OCI-M2 (cell line): ENCODE results near the gene AQP1.

Experiments used
- DNase-seq: peaks from one replicate; lab custom pipeline; 2025; ENCODE audit not compliant: unreplicated experiment; lab: John Stamatoyannopoulos, UW

The AQP1 gene

DNA sequence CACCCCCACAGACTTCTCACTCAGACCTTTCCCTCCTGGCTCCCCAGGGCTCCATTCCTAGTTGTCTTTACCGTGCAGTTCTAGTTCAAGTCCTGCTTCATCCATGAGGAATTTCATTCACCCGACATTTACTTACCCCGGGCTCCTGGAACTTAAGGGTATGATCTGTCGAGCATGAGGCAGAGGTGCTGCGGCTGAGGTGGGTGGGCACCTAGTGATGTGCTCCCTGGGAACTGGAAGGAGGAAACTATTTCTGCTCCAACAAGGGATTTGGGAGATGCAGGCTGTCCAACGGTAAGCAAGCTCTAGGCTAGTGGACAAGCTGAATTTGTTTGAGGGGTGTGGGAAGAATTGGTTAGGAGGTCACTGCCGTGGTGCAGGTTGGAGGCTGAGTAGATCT, 30.2 kb upstream of the AQP1 start:
- DNase-seq, result no peak

DNA sequence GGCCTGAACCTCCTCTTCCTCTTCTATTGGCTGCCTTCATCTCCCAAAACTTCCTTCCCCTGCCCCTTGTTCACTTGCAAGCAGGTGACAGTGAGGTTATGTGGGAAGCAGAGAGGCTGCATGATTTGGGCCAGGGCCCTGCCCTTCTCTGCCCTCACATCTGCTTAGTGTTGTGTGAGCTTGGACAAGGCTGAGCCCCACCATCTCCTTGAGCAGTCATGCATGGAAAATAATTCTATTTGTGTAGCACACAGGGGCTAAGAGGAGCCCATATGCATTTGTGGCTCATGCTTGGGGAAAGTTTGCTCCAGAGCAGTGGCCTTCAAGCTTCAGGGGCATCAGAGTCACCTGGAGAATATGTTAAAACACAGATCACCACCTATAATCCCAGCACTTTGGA, 26.8 kb upstream of the AQP1 start:
- DNase-seq, result no peak

DNA sequence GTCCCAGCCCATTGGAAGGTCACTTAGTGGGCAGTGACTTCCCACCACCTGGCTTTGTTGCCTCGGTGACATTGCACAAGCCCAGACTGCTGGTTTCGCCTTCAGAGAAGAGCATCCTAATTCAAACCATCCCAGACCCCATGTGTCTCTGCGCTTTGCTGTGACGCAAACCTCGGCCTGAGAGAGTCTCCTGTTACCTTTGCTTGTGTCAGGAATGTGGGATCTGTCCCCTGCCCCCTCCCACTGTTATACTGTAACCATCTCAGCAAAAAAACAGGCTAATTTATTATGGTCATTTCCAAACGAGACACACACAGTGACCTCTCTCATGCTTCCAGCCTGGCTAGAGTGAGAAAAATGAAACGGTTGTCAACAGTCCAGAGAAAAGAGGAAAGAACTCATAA, 25.0 kb upstream of the AQP1 start:
- no peak for DNase-seq

DNA sequence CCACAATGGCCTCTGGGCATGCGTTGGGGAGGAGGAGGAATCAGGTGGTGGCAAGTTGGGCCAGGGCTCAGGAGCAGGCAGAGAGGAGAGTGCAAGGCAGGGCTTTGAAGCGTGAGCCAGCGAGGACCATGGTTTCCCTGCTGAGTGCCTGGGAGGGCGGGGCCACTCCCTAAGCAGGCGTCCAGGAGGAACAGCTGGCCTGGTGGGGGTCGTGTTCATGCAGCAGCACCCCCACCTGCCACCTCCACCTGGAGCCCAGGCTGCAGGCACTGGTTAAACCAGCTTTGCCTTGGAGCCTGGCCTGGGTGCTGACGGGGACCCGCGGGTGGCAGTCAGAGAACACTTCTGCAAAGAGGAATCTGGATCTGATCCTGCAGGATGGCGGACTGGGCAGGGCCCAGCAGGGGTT, 24.2 kb upstream of the AQP1 start:
- DNase-seq, result no peak

DNA sequence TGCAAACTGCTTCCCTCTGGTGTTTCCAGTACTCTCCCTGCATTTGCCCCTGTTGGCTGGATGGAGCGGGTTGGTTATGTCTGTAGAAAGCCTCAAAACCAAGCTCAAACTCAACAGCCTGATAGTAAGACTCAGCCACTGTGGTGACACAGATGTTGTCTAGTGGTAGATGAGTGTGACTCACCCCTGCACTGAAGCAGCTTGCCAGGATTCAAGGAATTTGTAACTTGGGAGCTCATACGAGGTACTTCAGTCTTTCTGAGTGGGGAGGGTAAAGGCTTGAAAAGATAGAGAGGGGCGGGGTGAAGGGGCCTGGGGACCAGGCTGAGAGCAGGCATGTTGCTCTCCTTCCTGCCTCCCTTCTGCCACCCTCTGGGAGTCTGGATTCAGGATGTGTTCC, 22.9 kb upstream of the AQP1 start:
- no peak for DNase-seq

DNA sequence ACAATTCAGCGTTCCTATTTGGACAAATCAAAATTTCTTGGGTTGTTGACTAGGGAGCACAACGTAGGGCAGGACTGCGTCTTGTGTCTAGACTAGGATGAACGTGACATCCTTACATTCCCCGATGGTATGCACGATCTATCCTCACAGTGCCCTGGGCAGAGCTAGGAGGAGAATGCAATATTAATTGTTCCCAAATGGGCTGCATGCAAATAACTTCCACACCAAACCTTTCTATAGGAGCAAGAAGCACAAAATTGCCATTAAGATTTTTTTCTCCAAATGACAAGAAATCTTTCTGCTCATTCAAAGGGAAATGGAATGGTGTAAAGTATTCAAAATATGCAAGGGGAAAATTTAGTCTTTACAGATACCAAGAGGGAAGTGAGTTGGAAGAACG, 21.4 kb upstream of the AQP1 start:
- DNase-seq, result no peak

DNA sequence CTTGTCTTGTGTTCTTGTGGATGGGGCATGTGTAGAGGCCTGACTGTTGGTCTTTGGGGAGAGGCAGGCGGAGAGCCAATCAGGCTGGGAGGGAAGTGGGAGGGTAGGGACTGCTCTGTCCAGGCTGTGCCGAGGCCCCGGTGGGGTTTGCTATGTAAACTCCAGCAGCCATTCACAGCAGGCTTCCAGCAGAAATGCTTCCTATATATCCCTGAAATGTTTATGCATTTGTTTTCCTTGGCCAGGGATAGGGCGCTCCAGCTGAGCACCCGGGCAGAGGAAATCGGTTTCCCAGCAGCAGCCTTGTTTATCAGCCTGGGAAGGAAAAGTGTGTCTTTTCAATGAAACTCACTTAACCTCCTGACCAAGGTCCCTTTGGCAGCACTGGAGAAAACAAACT, 18.3 kb upstream of the AQP1 start:
- DNase-seq, result no peak

DNA sequence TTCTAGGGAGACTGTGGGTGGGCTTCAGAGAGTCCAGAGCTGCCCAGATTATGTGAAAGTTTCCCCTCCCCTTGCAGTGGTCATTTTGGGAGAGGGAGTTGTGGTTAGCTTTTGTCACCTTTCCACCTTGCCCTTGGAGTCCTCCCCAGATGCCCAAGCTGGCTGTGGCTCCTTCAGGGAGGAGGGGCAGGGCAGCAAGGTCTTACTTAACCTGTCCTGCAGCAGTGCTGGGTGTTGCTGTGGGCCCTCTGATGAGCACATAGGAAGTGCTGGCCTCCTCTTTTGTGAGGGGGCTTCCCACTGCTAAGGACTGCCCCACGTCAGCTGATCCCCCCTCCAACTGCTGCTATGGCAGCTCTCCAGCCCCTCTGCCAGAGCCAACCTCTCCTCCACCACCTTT, 17.6 kb upstream of the AQP1 start:
- DNase-seq, result no peak

DNA sequence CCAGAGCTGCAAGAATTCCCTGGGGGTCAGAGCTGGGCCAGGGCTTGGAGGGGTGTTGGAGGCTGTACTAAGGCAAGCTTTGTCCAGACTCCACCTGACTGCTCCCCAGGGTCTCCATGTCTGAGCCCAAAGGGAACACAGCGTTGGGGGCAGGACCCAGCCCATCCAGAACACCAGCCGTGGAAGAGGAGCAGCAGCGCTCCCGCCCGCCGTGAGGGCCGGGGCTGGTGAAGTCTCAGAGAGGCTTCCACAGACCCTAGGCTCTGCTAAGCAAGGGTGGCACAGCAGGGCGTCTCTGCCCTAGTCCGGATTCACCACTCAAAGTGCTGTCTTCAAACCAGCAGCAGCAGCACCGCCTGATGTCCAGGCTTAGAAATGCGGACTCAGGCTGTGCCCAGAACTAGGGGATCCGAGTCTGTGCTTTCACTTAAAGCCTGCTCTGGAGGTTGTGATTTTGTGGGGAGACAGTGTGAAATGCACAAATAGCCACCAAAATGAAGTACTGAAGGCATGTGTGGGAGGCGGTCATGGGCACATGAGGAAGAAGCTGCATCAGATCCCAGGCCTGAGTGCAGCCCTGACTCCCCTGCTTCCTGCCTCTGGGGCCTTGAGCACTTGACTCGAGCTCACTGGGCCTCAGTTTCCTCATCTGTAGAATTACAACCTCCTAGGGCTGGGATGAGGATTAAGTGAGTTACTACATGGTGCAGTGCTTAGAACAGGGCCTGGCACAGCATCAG, 16.6 kb upstream of the AQP1 start:
- DNase-seq, result no peak

DNA sequence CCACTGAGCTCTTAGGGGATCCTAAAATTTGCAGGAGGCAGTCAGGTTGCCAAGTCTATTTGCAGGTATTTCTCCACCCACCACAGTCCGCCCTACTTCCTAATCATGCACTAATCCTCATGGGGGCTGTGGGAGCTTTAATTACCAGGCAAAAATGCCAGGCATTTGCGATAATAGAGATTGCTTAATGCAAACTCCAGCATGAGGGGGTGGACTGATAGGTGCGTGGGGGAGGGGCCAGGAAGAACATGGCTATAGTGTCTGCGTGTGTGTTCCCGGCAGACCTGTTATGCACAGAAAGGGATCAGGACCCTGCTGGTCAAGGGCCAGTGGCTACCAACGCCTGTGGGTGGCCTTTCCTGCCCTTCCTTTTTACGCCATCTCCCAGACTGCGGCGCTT, 15.6 kb upstream of the AQP1 start:
- no peak for DNase-seq

DNA sequence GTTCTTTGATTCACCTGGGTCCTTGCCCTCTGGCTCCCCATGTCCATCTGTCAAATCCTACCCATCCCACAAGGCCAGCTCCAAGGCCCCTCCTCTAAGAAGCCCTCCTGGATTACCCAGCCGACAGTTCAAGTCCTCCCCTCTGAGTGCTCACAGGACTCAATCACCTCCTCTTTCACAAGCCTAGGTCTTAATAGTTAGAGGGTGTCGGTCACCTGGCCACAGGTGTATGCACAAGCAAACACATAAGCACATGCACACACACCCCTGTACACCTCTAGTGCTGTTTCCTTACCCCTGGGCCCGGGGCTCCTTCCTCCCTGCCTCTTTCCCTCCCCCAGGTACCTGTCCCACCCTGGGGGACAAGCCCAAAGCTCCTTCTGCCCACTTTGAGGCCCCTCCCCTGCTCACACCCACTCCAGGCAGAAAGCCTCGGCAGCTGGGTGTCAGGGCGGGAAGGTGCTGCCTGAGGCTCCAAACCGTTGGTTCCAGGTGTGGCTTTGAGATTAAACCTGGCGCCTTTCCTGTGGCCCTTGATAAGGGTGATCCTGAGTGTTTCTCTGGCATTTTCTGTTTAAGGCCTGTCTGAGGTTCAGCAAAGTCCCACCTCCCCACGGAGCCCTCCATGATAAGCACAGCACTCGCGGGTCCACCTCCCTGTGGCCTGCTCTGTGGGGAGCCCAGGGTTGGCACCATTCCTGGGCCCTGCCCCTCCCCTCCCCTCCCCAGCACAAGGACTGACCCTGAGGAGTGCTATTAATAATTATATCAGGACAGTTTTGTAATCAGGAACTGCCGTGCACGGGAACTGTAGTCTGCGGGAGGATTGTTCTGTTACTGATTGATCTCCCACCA, 14.6 kb upstream of the AQP1 start:
- no peak for DNase-seq

DNA sequence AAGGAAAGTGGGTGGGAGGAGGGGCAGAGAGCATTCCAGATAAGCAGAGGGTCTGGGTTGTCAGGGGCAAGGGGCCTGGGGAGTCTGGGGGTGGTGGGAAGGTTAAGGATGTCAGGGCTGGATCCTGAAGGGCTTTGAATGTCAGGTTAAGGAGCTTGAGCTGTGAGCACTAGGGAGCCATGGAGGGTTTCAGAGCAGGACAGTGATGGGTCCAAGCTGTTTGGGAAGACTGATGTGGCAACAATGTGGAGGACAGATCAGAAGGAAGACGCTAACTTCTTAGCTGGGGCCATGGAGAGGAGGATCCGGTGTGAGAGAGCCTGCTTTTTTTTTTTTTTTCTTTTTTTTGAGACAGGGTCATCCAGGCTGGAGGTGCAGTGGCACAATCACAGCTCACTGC, 13.9 kb upstream of the AQP1 start:
- no peak for DNase-seq

DNA sequence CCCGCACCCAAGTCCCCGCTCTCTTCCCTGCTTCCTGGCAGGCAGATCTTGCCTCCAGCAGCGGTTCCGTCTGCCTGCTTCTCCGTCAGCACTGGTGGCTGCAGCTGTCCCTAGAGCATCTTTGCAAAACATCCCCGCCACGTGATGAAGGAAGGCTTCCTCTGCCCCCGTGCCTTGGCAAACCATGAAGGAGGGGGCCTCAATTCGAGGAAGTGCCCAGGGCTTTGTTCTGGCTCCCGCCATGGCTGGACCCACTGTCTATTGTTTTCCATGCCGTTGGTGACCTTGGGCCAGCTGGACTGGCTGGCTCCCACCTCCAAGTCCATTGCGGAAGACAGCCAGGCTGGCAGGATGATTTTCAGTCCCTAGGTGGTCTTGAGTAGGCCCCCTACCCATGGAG, 13.2 kb upstream of the AQP1 start:
- DNase-seq, result no peak

DNA sequence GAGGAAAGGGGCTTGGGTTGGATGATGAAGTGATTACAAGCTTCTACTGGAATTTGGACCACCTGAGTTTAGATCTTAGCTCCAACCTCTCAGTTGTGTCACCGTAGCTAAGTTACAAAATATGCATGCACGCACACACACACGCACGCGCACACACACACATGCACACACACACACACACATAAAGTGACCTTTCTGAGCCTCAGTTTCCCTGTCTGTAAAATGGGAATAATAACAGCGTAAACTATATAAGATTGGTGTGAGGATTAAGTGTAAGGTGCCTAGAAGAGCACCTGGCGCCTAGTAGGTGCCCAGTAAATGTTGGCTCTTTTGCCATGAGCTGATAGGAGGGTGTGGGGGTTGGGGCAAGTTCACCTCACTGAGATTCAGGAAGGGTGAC, 12.6 kb upstream of the AQP1 start:
- no peak for DNase-seq

DNA sequence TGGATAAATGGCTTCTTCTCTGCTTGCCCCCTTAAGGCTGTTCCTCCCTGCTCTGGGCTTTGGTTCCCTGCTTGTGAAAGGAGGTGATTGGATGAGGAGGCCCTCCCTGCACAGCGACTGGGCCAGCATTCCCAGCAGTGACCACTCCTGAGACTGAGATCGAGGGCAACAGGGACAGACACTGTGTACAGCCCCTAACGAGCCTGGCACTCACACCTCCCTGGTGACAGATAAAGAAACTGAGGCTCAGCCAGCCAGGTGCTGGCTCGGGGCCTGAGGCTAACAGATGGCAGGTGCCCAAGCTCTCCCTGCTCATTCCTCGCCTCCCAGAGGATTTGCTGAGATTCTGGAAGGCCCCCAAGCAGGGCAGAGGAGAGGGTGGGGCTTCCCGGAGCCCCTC, 12.0 kb upstream of the AQP1 start:
- DNase-seq, result no peak

DNA sequence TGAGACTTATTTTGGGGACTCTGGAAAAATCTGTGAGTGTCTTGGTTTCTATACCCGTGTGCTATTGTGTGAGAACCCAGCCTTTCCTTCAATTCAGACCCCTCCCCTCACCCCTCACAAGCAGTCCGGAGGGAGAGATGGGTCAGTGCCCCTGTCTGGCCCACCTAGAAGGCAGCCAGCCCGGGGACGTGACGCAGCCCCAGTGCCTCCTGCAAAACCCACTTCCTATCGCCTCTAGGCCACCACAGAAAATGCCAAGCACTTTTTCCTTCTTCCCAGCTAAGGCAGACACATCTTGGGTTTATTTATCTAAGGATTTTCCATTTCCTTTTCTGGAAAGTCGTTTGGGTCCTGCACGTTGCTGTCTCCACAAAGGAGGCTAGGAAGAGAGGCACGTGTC, 11.6 kb upstream of the AQP1 start:
- DNase-seq, result no peak

DNA sequence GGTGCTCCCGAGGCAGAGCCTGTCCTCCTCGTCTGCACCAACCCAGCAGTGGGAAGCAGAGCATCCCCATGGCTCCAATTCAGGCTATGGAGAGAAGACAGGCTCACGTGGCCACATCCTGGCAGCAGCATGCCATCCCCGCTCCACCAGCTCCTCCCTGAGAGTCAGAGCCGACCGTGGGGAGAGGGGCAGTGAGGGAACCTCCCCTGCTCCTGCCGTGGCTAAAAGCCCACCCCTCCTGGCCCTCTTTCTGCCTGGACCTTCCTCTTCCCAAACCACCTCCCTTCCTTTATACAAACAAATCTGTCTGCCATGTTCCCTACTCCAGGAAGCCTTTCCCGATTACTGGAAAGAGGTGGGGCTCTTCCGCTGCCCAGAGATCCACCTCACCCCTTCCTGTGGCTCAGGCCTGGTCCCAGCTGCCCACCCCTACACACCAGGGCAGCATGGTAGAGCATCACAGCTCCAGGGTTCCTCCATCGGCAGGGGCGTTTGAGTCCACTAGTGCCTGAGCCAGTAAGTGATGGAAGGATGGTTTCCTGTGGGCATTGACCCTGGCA, 10.8 kb upstream of the AQP1 start:
- no peak for DNase-seq

DNA sequence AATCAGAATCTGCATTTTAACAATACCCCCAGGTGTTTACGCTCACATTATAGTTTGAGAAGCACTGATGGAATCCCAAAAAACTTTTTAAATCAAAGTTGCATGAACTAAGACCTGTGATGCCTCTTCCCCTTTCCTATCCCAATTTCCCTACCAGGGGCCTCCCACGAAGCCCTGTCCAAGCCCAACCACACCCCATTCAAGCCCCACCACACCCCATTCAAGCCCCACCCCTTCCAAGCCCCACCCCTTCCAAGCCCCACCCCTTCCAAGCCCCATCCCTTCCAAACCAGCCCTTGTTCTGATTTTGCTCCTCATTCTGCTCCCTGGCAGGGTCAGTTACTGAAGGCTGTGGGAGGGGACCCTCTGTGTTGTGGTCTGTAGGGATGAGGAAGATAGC, 9.8 kb upstream of the AQP1 start:
- no peak for DNase-seq

DNA sequence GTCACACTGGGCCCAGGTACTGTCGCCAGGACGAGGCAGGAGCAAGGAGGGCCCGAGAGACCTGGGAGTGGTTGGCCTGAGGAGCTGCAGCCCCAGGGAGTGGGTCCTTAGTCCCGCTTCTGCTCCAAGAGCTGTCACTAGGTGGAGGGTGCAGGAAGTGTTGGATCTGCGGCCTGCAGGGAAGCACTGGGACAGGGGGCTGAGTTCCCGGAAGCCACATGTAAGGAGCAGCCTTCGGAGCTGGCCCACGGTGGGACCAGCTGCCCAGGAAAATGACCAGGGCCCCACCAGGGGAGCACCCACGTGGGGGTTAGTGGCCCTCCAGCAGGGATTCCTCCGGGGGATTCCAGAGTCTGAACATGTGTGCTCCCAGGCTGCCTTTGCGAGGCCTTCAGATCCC, 9.2 kb upstream of the AQP1 start:
- no peak for DNase-seq

DNA sequence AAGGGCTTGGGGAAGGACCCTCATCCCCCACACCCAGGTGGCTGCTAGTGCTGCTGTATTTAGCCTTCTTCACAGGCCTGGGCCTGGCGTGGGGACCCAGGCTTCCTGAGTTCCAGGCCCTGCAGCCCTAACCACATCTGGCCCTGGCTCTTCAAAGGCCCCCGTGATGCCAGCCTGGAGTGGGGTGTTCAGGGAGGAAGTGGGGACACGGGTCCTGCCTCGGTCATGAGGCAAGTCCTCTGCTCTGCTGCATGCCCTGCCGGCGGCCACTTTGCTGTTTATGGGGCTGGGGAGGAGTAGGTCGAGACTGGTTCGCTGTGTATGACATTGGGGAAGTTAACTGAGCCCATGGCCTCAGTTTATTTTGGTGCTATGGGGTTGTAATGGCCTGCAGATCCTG, 8.5 kb upstream of the AQP1 start:
- no peak for DNase-seq

DNA sequence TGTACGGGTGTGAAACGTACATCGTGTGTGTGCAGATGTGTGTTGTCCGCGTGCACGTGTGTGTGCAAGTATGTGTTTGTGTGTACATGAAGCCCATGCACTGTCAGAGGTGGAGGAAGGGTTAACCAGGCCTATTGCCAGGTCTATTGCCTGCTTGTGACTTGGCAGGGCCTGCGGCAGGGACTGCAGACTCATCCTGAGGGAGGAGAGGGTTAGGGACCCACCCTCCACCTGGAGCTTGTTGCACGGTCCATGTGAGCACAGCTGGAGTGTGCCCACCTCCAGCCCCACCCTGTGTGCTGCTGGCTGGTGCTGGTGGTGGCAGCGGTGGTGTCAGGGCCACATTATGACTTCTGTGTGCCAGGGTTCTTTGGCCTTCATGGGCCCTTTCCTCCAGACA, 7.1 kb upstream of the AQP1 start:
- no peak for DNase-seq
